Neural cell (in vitro differentiated cells): ENCODE results near the gene CRIP3. TPM values are rescaled to one million over a fixed set of nuclear protein-coding genes. Genes with fewer than 3 reads are reported as not detected.

Experiments used
- H2AFZ ChIP-seq: fragments of 200-600, 300-800 bp; sonication (generic), shearing (Covaris generic); 2 replicates; pipeline ENCODE4 v1.6.0; 2014; ENCODE audit warnings: low read depth, mild to moderate bottlenecking, antibody characterized with exemption, low read length, moderate library complexity
- H3F3A ChIP-seq: fragments of 200-600 bp; shearing (Covaris generic); 2 replicates; pipeline ENCODE4 v1.6.1; 2016; ENCODE audit warnings: mild to moderate bottlenecking, moderate library complexity, mixed read lengths, antibody characterized with exemption, low read length; ENCODE audit not compliant: insufficient read depth, poor library complexity, severe bottlenecking
- H3K27ac ChIP-seq: fragments of 200-600, 300-800 bp; sonication (generic), shearing (Covaris generic); 2 replicates; pipeline ENCODE4 v1.5.1; 2014; ENCODE audit warnings: mild to moderate bottlenecking, low read length, moderate library complexity
- H3K27me3 ChIP-seq: fragments of 300-800, 200-600 bp; sonication (generic), shearing (Covaris generic); 2 replicates; pipeline ENCODE4 v1.6.0; 2014; ENCODE audit warnings: mild to moderate bottlenecking, low read depth, low read length, moderate library complexity; ENCODE audit not compliant: insufficient read depth
- H3K36me3 ChIP-seq: fragments of 300-800, 200-600 bp; sonication (generic), shearing (Covaris generic); 2 replicates; pipeline ENCODE4 v1.5.1; 2014; ENCODE audit warnings: mild to moderate bottlenecking, antibody characterized with exemption, low read length, moderate library complexity; ENCODE audit not compliant: insufficient read depth
- H3K4me2 ChIP-seq: fragments of 300-800, 200-600 bp; sonication (generic), shearing (Covaris generic); 2 replicates; pipeline ENCODE4 v1.6.0; 2014; ENCODE audit warnings: mild to moderate bottlenecking, low read length
- H3K4me3 ChIP-seq: fragments of 300-800, 200-600 bp; sonication (generic), shearing (Covaris generic); 2 replicates; pipeline ENCODE4 v1.5.1; 2014; ENCODE audit warnings: mild to moderate bottlenecking, low read length, moderate library complexity
- H3K79me2 ChIP-seq: fragments of 200-600 bp; shearing (Covaris generic); replicated peaks from 2 replicates; pipeline ENCODE4 v1.6.0; 2014; ENCODE audit warnings: mild to moderate bottlenecking, low read length, moderate library complexity; ENCODE audit not compliant: insufficient read depth
- H3K9ac ChIP-seq: fragments of 300-800, 200-600 bp; sonication (generic), shearing (Covaris generic); 2 replicates; pipeline ENCODE4 v1.6.1; 2016; ENCODE audit warnings: mild to moderate bottlenecking, low read length, mixed read lengths
- H3K9me2 ChIP-seq: fragments of 200-600 bp; shearing (Covaris generic); 2 replicates; pipeline ENCODE4 v1.6.1; 2016; ENCODE audit warnings: mild to moderate bottlenecking, low read length, mixed read lengths; ENCODE audit not compliant: insufficient read depth
- H3K9me3 ChIP-seq: fragments of 200-600, 300-800 bp; sonication (generic), shearing (Covaris generic); 2 replicates; pipeline ENCODE4 v1.6.1; 2016; ENCODE audit warnings: mild to moderate bottlenecking, mixed run types, low read length, moderate library complexity, mixed read lengths
- H4K20me1 ChIP-seq: fragments of 200-600 bp; shearing (Covaris generic); 2 replicates; pipeline ENCODE4 v1.6.1; 2016; ENCODE audit warnings: mild to moderate bottlenecking, mixed run types; ENCODE audit not compliant: insufficient read depth
- EZH2 ChIP-seq: fragments of 200-600, 300-800 bp; shearing (Covaris generic), sonication (generic); IDR thresholded peaks from 2 replicates; pipeline ENCODE4 v1.6.1; 2014; ENCODE audit warnings: antibody characterized with exemption, low read length, borderline replicate concordance, mild to moderate bottlenecking; ENCODE audit not compliant: insufficient read depth, poor library complexity, severe bottlenecking
- MXI1 ChIP-seq: fragments of 450-650 bp; conservative IDR thresholded peaks from 2 replicates; pipeline ENCODE4 v1.6.1; 2014; ENCODE audit warnings: antibody characterized with exemption, mild to moderate bottlenecking; ENCODE audit not compliant: poor library complexity, severe bottlenecking
- POLR2AphosphoS5 ChIP-seq: IDR thresholded peaks from 2 replicates; pipeline ENCODE4 v1.6.1; 2012
- polyA plus RNA-seq: library from polyadenylated mRNA; depleted of rRNA; stranded (reverse); fragments of >200 nt; gene quantifications from 2 replicates; pipeline ENCODE4 v1.2.3, GENCODE V29; 2014
- TF ChIP-seq, protein P1 (sequence below): IDR thresholded peaks from 2 replicates; pipeline ENCODE4 v1.6.1; 2012; ENCODE audit warnings: borderline replicate concordance

Gene CRIP3
- polyA plus RNA-seq, 1 donor from 2014 or later, result 3.7 TPM

DNA sequence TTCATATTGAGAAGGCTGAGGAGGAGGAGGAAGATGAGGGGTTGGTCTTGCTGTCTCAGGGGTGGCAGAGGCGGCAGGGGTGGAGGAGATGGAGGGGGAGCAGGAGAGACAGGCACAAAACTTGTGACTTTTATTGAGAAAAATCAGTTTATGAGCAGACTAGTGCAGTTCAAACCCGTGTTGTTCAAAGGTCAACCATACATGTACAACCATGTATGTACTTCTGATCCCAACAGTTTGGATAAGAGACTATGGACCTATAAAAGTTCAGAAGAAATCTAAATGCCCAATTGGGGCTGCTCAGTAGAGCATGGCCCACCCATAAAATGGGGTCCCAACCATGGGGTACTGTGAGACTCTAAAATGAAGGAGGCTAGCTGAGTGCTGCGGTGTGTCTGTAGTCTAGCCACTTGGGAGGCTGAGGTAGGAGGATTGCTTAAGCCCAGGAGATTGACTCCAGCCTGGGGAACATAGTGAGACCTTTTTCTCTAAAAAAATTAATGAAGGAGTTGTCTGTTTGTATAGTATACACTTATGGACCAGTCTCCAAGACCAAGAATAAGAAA lies 18.2 kb downstream of the CRIP3 start:
- no peaks in the 10 kb centered on the region for H3K9me3 ChIP-seq
- H3K79me2 ChIP-seq, result no peaks in the 10 kb centered on the region
- no peak overlapping the region for H3K4me2 ChIP-seq
- no peak overlapping the region for H3K9ac ChIP-seq
- H3K27me3 ChIP-seq, result no peaks in the 10 kb centered on the region
- no peak overlapping the region for H3K4me3 ChIP-seq
- TF ChIP-seq, protein P1, sequence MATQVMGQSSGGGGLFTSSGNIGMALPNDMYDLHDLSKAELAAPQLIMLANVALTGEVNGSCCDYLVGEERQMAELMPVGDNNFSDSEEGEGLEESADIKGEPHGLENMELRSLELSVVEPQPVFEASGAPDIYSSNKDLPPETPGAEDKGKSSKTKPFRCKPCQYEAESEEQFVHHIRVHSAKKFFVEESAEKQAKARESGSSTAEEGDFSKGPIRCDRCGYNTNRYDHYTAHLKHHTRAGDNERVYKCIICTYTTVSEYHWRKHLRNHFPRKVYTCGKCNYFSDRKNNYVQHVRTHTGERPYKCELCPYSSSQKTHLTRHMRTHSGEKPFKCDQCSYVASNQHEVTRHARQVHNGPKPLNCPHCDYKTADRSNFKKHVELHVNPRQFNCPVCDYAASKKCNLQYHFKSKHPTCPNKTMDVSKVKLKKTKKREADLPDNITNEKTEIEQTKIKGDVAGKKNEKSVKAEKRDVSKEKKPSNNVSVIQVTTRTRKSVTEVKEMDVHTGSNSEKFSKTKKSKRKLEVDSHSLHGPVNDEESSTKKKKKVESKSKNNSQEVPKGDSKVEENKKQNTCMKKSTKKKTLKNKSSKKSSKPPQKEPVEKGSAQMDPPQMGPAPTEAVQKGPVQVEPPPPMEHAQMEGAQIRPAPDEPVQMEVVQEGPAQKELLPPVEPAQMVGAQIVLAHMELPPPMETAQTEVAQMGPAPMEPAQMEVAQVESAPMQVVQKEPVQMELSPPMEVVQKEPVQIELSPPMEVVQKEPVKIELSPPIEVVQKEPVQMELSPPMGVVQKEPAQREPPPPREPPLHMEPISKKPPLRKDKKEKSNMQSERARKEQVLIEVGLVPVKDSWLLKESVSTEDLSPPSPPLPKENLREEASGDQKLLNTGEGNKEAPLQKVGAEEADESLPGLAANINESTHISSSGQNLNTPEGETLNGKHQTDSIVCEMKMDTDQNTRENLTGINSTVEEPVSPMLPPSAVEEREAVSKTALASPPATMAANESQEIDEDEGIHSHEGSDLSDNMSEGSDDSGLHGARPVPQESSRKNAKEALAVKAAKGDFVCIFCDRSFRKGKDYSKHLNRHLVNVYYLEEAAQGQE, result no peak
- no peak for TF ChIP-seq EZH2
- TF ChIP-seq POLR2AphosphoS5, result no peak
- TF ChIP-seq MXI1, result no peak
- no peak overlapping the region for H3K27ac ChIP-seq
- no peaks in the 10 kb centered on the region for H4K20me1 ChIP-seq
- H2AFZ ChIP-seq, result no peak overlapping the region
- H3F3A ChIP-seq, result no peaks in the 10 kb centered on the region
- H3K9me2 ChIP-seq, result no peaks in the 10 kb centered on the region
- H3K36me3 ChIP-seq, result no peaks in the 10 kb centered on the region

DNA sequence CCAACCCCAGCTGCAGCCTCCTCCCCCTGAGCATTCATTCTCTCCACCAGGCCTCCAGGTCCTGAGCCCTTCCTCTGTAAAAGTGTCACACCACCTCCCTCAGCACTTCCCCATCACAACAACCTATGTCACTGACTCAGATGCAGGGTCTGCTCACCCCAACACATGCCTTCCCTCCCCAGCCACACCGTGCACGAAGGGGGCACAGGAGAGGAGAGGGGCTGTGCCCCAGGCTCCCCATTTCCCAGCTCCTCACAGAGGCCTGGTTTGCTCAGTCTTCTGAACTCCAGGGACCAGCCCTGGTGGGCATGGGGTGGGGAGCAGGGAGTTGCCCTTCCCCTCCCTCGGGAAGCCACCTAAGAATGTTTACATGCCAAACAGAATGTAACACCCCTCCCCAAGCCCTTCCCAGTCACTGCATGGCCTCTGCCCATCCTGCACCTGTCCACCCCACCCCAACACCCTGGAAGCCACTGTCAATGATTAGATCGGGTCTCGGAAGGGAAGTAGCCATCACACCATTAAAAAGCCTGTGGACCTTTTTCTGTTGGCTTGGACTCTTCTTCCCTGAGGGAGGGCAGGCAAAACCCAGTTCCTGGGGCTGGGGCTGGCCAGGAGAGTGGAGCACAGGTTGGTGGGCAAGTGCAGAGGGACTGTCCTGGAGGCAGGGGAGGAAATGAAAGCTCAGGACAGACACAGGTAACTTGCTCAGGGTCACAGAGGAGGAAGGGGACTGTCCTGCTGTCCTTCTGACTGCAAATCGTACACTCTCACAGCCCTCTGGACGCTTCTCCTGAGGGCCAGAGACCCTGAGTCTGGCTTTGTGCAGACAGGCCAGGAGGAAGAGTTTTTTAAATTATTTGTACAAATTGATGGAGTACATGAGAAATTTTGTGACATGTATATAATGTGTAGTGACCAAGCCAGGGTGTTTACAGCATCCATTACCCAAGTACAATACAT lies 20.6 kb downstream of the CRIP3 start:
- Histone ChIP-seq H3K4me2 (no peak overlapping the region), H3K27ac (no peak overlapping the region), H3F3A (no peaks in the 10 kb centered on the region), H3K36me3 (no peaks in the 10 kb centered on the region), H3K9ac (no peak overlapping the region), H2AFZ (no peak overlapping the region), H3K27me3 (no peaks in the 10 kb centered on the region), H4K20me1 (no peaks in the 10 kb centered on the region), H3K9me2 (no peaks in the 10 kb centered on the region), H3K4me3 (no peak overlapping the region), H3K9me3 (no peaks in the 10 kb centered on the region), H3K79me2 (no peaks in the 10 kb centered on the region)
- no peak for TF ChIP-seq EZH2
- TF ChIP-seq, protein P1, result no peak
